Hepatocyte (in vitro differentiated cells): ENCODE results near the gene STPG1. TPM values are rescaled to one million over a fixed set of nuclear protein-coding genes. Genes with fewer than 3 reads are reported as not detected.

Experiments
- DNase-seq: peaks from one replicate; pipeline ENCODE4 v3.0.0-alpha.2; 2016; ENCODE audit warnings: low spot score
- H2AFZ ChIP-seq: fragments of 200-600 bp; sonication (generic); 2 replicates; pipeline ENCODE4 v1.6.0; 2016; ENCODE audit warnings: antibody characterized with exemption, mild to moderate bottlenecking
- H3K27ac ChIP-seq: fragments of 200-600 bp; sonication (generic); 2 replicates; pipeline ENCODE4 v1.5.1; 2016; ENCODE audit warnings: mild to moderate bottlenecking
- H3K27me3 ChIP-seq: fragments of 200-600 bp; sonication (generic); 2 replicates; pipeline ENCODE4 v1.6.1; 2016
- H3K36me3 ChIP-seq: fragments of 200-600 bp; sonication (generic); replicated peaks from 2 replicates; pipeline ENCODE4 v1.5.1; 2016; ENCODE audit warnings: low read depth; ENCODE audit not compliant: insufficient read depth
- H3K4me1 ChIP-seq: fragments of 200-600 bp; sonication (generic); 2 replicates; pipeline ENCODE4 v1.5.1; 2016; ENCODE audit warnings: mild to moderate bottlenecking, moderate library complexity; ENCODE audit not compliant: insufficient read depth
- H3K4me2 ChIP-seq: fragments of 200-600 bp; sonication (generic); 2 replicates; pipeline ENCODE4 v1.6.0; 2016
- H3K4me3 ChIP-seq: fragments of 200-600 bp; sonication (generic); 2 replicates; pipeline ENCODE4 v1.5.1; 2016; ENCODE audit warnings: mild to moderate bottlenecking
- H3K79me2 ChIP-seq: fragments of 200-600 bp; sonication (generic); 2 replicates; pipeline ENCODE4 v1.6.0; 2017; ENCODE audit warnings: mild to moderate bottlenecking
- H3K9me2 ChIP-seq: fragments of 200-600 bp; sonication (generic); replicated peaks from 2 replicates; pipeline ENCODE4 v1.6.0; 2017; ENCODE audit warnings: mild to moderate bottlenecking; ENCODE audit not compliant: insufficient read depth
- H3K9me3 ChIP-seq: fragments of 200-600 bp; sonication (generic); 2 replicates; pipeline ENCODE4 v1.5.1; 2016; ENCODE audit warnings: low read depth, mild to moderate bottlenecking
- H4K20me1 ChIP-seq: fragments of 200-600 bp; sonication (generic); 2 replicates; pipeline ENCODE4 v1.6.0; 2016; ENCODE audit warnings: mild to moderate bottlenecking; ENCODE audit not compliant: insufficient read depth, poor library complexity, severe bottlenecking
- EZH2 ChIP-seq: fragments of 200-600 bp; sonication (generic); IDR thresholded peaks from 2 replicates; pipeline ENCODE4 v1.6.1; 2016; ENCODE audit warnings: antibody characterized with exemption, mild to moderate bottlenecking, borderline replicate concordance
- EZH2phosphoT487 ChIP-seq: fragments of 200-600 bp; sonication (generic); IDR thresholded peaks from one replicate; pipeline ENCODE4 v1.6.1; 2018; ENCODE audit warnings: antibody characterized with exemption, mild to moderate bottlenecking, low read depth, moderate library complexity; ENCODE audit not compliant: unreplicated experiment, severe bottlenecking
- WGBS: methylation state at CpG from one replicate; pipeline ENCODE4 v1.1.6; 2016; ENCODE audit warnings: low lambda C conversion rate; ENCODE audit errors: missing lambda C conversion rate; 5-methylcytosine and 5-hydroxymethylcytosine counted together
- polyA plus RNA-seq: library from polyadenylated mRNA; unstranded; fragments of >200 nt; fragmentation: Nextera tagmentation; extraction: Ambion mirVana; gene quantifications from 2 replicates; pipeline ENCODE4 v1.2.1, GENCODE V29; 2016
- total RNA-seq: library from RNA; depleted of rRNA; stranded (reverse); fragments of >200 nt; gene quantifications from 2 replicates; pipeline ENCODE4 v1.2.3, GENCODE V29; 2014
- TF ChIP-seq, protein P1 (sequence below): fragments of 200-600 bp; sonication (generic); IDR thresholded peaks from 2 replicates; pipeline ENCODE4 v1.5.1; 2016; ENCODE audit warnings: antibody characterized with exemption, mild to moderate bottlenecking; ENCODE audit not compliant: poor library complexity

The STPG1 gene
- total and polyA plus RNA-seq, 2 experiments from 2014 or later = 3.5 to 4.3 TPM

GRCh38 chr1:24391882-24392603, 21.5 kb downstream of the STPG1 start:
- no peaks in the 10 kb centered on the region for H3K27me3 ChIP-seq
- no peaks in the 10 kb centered on the region for H3K9me2 ChIP-seq
- peak; percentile 82 for DNase-seq
- H3K27ac ChIP-seq = peak overlapping the region; percentile 56
- no peaks in the 10 kb centered on the region for H4K20me1 ChIP-seq
- H3K9me3 ChIP-seq = no peaks in the 10 kb centered on the region
- WGBS = 59% methylated on average over 11 of the region's 11 CpGs
- no peaks in the 10 kb centered on the region for H3K36me3 ChIP-seq
- H2AFZ ChIP-seq = peak overlapping the region; percentile 36
- H3K4me1 ChIP-seq = no peaks in the 10 kb centered on the region
- peak overlapping the region; percentile 21 for H3K4me2 ChIP-seq
- no peak for TF ChIP-seq EZH2
- TF ChIP-seq, protein P1, sequence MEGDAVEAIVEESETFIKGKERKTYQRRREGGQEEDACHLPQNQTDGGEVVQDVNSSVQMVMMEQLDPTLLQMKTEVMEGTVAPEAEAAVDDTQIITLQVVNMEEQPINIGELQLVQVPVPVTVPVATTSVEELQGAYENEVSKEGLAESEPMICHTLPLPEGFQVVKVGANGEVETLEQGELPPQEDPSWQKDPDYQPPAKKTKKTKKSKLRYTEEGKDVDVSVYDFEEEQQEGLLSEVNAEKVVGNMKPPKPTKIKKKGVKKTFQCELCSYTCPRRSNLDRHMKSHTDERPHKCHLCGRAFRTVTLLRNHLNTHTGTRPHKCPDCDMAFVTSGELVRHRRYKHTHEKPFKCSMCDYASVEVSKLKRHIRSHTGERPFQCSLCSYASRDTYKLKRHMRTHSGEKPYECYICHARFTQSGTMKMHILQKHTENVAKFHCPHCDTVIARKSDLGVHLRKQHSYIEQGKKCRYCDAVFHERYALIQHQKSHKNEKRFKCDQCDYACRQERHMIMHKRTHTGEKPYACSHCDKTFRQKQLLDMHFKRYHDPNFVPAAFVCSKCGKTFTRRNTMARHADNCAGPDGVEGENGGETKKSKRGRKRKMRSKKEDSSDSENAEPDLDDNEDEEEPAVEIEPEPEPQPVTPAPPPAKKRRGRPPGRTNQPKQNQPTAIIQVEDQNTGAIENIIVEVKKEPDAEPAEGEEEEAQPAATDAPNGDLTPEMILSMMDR = peak; percentile 68
- H3K79me2 ChIP-seq = no peaks in the 10 kb centered on the region
- H3K4me3 ChIP-seq = no peak overlapping the region

GRCh38 chr1:24390924-24391782, 22.4 kb downstream of the STPG1 start:
- no peaks in the 10 kb centered on the region for H3K4me1 ChIP-seq
- peak overlapping the region; percentile 56 for H3K27ac ChIP-seq
- H3K9me3 ChIP-seq = no peaks in the 10 kb centered on the region
- no peaks in the 10 kb centered on the region for H4K20me1 ChIP-seq
- no peaks in the 10 kb centered on the region for H3K9me2 ChIP-seq
- TF ChIP-seq EZH2 = no peak
- no peak for TF ChIP-seq EZH2phosphoT487
- TF ChIP-seq, protein P1 = peak; percentile 98
- no peak overlapping the region for H3K4me3 ChIP-seq
- no peaks in the 10 kb centered on the region for H3K27me3 ChIP-seq
- 13% methylated on average over 12 of the region's 12 CpGs for WGBS
- no peaks in the 10 kb centered on the region for H3K36me3 ChIP-seq
- H2AFZ ChIP-seq = no peak overlapping the region
- H3K4me2 ChIP-seq = peak overlapping the region; percentile 21
- no peaks in the 10 kb centered on the region for H3K79me2 ChIP-seq
- DNase-seq = peak; percentile 91

DNA sequence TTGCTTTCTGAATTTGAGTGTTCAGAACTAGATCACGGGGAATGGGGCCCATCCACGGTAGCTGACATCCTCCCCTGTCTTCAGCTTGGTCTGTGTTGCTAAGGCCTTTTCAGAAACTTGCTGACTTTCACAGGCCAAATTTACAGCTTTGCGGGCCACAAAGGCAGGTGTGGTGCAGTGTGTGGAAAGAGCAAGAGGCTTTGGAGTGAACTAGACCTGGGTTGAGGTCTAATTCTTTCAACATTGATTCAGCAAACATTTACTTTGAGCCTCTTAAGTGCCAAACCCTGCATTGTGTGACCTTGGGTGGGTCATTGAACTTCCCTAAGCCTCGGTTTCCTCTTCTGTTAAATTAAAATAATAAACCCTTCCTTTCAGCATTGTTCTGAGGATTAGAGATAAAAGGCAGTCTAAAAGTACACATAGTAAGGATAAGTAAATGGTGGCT, 24.3 kb downstream of the STPG1 start:
- no peak for DNase-seq
- no peak overlapping the region for H2AFZ ChIP-seq
- no peaks in the 10 kb centered on the region for H3K9me2 ChIP-seq
- no peak overlapping the region for H3K4me3 ChIP-seq
- no peaks in the 10 kb centered on the region for H3K4me1 ChIP-seq
- H4K20me1 ChIP-seq = no peaks in the 10 kb centered on the region
- H3K36me3 ChIP-seq = no peaks in the 10 kb centered on the region
- 72% methylated on average over 4 of the region's 4 CpGs for WGBS
- H3K9me3 ChIP-seq = no peaks in the 10 kb centered on the region
- TF ChIP-seq, protein P1 = no peak
- TF ChIP-seq EZH2 (no peak), EZH2phosphoT487 (no peak)
- H3K79me2 ChIP-seq = no peaks in the 10 kb centered on the region
- no peak overlapping the region for H3K27ac ChIP-seq
- H3K27me3 ChIP-seq = no peaks in the 10 kb centered on the region
- H3K4me2 ChIP-seq = no peak overlapping the region
